Measurements from ENCODE around the gene CDC25A.

Gene CDC25A

GRCh38 chr3:48125013-48125705, 63.1 kb downstream of the CDC25A start:
- DNase-seq (ENCODE audit: low read depth): peak; percentile 74
- no peak overlapping the region for H3K4me3 ChIP-seq (ENCODE audit: low read depth, low read length)
- TF ChIP-seq CTCF (conservative IDR thresholded peaks at IDR 0.05; ENCODE audit: low read depth, low read length): no peak

- DNase-seq (ENCODE audit: low read depth): no peak
- no peak for TF ChIP-seq CTCF (conservative IDR thresholded peaks at IDR 0.05; ENCODE audit: low read depth, low read length)
- no peak overlapping the region for H3K4me3 ChIP-seq (ENCODE audit: low read depth, low read length)
Observed at GRCh38 chr3:48123346-48123745, 64.9 kb downstream of the CDC25A start.

GRCh38 chr3:48122504-48122903, 65.7 kb downstream of the CDC25A start:
- no peak overlapping the region for H3K4me3 ChIP-seq (ENCODE audit: low read depth, low read length)
- no peak for DNase-seq (ENCODE audit: low read depth)
- no peak for TF ChIP-seq CTCF (conservative IDR thresholded peaks at IDR 0.05; ENCODE audit: low read depth, low read length)

GRCh38 chr3:48120223-48120622, 68.0 kb downstream of the CDC25A start:
- TF ChIP-seq CTCF (conservative IDR thresholded peaks at IDR 0.05; ENCODE audit: low read depth, low read length): no peak
- no peak overlapping the region for H3K4me3 ChIP-seq (ENCODE audit: low read depth, low read length)
- DNase-seq (ENCODE audit: low read depth): no peak

- no peak overlapping the region for H3K4me3 ChIP-seq (ENCODE audit: low read depth, low read length)
- peak; percentile 5 for TF ChIP-seq CTCF (conservative IDR thresholded peaks at IDR 0.05; ENCODE audit: low read depth, low read length)
- peak; percentile 60 for DNase-seq (ENCODE audit: low read depth)
Observed at GRCh38 chr3:48119505-48120193, 68.6 kb downstream of the CDC25A start.

- no peak for TF ChIP-seq CTCF (conservative IDR thresholded peaks at IDR 0.05; ENCODE audit: low read depth, low read length)
- no peak overlapping the region for H3K4me3 ChIP-seq (ENCODE audit: low read depth, low read length)
- no peak for DNase-seq (ENCODE audit: low read depth)
Observed at GRCh38 chr3:48118928-48119327, 69.3 kb downstream of the CDC25A start.

GRCh38 chr3:48118322-48118721, 69.9 kb downstream of the CDC25A start:
- no peak overlapping the region for H3K4me3 ChIP-seq (ENCODE audit: low read depth, low read length)
- no peak for DNase-seq (ENCODE audit: low read depth)
- TF ChIP-seq CTCF (conservative IDR thresholded peaks at IDR 0.05; ENCODE audit: low read depth, low read length): no peak
